GM19193 (cell line): ENCODE data around the gene CCDC88B.

Experiments used
- POLR2A ChIP-seq: IDR thresholded peaks from 4 replicates; pipeline ENCODE4 v1.6.1; 2011; ENCODE audit not compliant: insufficient read depth, insufficient read length; ENCODE audit errors: extremely low read depth

Gene CCDC88B

DNA sequence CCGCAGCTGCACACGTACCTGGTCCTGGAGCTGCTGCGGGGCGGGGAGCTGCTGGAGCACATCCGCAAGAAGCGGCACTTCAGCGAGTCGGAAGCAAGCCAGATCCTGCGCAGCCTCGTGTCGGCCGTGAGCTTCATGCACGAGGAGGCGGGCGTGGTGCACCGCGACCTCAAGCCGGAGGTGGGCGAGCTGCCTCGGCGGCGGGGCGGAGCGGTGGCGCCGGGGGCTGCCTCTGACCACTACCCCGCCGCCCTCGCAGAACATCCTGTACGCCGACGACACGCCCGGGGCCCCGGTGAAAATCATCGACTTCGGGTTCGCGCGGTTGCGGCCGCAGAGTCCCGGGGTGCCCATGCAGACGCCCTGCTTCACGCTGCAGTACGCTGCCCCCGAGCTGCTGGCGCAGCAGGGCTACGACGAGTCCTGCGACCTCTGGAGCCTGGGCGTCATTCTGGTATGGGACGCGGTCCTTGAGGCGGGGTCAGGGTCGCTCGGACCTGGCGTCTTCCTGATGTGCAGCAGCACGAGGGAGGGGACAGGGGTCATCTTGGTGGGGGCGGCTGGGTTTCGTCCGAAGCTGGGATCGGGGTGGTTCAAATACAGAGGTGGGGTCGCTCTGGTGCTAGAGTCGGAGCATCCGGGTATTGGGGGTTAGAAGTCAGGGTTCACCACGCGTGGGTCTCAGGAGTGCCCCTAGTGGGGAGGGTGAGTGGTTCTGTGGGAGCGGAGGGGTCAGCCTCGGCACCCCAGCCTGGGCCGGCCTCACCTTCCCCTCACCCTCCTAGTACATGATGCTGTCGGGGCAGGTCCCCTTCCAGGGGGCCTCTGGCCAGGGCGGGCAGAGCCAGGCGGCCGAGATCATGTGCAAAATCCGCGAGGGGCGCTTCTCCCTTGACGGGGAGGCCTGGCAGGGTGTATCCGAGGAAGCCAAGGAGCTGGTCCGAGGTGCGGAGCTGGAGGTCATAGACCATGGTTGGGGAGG, 29.7 kb downstream of the CCDC88B start:
- no peak for TF ChIP-seq POLR2A

DNA sequence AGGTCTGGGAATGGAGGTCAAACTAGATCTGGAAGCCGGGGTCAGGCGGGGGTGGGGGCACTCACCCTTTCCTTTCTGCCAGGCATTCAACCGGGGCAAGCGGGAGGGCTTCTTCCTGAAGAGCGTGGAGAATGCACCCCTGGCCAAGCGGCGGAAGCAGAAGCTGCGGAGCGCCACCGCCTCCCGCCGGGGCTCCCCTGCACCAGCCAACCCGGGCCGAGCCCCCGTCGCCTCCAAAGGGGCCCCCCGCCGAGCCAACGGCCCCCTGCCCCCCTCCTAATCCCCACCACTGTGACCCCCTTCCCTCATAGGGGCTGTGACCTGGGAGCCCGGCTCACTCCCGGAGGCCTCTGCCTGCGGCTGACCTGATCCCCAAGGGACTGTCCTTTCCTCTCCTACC, 31.2 kb downstream of the CCDC88B start:
- TF ChIP-seq POLR2A = no peak

DNA sequence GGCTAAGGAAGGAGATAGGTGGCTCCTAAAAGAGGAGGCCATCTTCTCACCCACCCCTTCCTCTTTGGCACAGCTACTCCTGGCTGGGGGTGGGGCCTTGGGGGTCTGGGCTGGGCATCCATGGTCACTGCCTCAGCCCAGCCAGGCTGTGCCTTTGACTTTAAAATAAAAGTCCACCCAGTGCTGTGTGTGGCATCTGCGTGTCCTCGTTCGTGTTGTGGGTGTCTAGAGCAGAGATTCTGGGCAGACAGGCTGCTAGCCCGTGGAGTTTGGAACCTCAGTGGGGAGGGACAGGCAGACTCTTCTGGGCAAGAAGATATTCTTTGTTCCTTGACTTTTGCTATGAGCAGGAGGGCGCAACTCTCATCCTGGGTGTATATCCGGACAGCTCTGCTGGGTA, 32.0 kb downstream of the CCDC88B start:
- no peak for TF ChIP-seq POLR2A

DNA sequence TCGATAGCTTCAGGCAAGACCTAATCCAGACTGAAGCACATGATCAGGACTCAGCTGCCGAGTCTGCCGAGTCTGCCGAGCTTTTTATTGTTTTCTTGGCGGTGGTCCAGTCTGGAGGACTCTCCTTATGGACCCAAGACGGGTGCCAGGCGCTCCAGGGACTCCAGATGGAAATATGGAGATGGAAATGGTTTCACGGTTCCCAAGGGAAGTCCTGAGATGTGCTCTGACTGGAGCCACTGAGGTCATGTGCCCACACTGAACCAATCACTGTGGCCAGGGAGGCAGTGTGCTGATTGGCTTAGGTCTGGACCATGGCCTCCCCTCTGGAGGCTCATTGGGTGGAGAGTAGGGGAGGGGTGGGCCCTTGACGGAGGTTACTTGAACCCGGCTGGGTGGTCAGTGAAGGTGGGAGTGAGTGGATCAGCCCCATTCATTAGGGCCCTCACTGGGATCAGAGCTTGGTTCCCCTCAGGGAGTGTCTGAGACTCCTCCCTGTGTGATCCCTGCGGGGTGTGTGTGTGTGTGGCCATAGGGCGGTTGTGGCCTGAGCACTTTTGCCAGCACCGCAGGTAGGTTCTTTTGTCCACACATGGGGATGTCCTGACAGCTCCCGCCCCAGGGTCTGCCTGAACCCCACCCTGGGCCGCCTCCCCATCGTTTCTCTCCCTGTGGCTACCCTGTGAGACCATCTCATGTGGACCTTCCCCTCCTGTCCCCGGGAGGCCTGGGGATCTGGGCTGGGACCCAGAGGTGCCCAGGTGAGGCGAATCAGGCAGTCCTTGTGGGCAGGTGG, 33.0 kb downstream of the CCDC88B start:
- TF ChIP-seq POLR2A = no peak

DNA sequence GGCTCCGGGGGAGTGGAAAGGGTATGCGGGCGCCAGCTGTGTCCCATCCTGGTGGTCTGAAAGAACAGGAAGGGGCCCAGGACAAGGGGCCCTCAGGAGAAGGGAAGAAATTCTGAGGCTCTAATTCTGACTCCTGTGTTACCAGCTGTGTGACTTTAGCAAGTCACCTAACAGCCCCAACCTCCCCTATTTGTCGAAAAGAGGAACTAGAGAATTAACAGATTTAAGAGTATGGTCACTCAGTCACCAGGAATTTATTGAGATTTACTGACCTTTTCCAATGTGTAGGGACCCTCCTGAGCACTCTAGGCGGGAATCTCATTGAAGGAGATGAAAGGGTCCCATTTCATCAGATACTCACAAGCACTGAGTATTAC, 33.6 kb downstream of the CCDC88B start:
- TF ChIP-seq POLR2A = no peak

DNA sequence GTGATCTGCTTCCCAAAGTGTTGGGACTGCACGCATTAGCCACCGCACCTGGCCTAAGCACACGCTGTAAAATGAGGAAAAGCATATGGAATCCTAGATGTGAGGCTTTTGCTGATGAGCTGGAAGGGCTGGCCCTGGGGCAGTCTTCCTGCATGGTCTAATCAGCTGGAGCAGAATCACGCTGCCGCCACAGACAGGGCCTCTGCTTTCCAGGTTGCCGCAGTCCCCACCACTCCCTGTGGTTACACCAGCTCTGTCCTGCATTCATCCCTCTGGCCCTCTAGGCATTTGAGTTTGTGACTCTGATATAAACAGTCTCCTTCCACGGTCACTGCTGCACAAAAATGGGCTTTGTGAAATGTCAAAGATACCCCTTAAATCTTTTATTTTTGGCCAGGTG, 36.1 kb downstream of the CCDC88B start:
- no peak for TF ChIP-seq POLR2A

DNA sequence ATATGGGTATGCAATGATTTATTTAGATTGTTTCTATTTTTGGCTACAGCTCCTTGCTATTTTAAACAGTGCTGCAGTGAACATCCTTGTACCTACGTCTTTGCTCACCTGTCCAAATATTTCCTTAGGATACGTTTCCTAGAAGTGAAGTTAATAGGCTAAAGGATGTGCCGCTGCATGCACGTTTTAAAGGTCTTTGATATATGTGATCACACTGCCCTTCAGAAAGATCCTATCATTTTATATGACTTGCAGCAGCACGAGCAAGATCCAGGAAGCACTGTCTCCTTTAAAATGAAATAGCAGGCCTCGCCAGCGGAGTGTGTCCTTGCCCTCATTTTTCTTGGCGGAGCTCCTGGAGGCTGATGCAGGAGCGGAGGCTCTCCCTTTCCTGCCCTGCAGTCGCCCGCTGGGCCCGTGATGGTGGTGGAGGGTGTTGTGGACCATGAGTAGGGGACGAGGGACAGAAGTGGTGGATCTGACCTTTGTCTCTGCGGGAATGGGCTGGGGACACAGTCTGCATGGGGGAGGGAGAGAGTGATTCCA, 38.4 kb downstream of the CCDC88B start:
- TF ChIP-seq POLR2A = no peak

DNA sequence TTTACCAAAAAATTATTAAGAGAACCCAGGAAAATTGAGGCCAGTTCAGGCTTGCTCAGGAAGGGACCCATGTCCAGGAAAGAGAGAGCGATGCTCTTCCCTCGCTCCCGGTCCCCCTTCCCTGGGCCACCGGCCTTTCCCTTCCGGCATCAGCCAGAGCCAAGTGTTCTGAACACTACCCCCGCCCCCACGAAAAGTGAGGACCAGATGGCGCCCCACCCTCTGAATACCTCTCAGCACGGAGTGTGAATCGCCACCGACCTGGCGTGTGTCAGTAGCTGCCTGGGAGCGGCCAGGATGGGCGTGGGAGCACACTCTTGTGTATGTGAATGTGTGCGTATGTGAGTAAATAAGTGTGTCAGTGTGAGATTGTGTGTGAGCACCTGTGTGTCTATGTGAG, 39.2 kb downstream of the CCDC88B start:
- TF ChIP-seq POLR2A = no peak

DNA sequence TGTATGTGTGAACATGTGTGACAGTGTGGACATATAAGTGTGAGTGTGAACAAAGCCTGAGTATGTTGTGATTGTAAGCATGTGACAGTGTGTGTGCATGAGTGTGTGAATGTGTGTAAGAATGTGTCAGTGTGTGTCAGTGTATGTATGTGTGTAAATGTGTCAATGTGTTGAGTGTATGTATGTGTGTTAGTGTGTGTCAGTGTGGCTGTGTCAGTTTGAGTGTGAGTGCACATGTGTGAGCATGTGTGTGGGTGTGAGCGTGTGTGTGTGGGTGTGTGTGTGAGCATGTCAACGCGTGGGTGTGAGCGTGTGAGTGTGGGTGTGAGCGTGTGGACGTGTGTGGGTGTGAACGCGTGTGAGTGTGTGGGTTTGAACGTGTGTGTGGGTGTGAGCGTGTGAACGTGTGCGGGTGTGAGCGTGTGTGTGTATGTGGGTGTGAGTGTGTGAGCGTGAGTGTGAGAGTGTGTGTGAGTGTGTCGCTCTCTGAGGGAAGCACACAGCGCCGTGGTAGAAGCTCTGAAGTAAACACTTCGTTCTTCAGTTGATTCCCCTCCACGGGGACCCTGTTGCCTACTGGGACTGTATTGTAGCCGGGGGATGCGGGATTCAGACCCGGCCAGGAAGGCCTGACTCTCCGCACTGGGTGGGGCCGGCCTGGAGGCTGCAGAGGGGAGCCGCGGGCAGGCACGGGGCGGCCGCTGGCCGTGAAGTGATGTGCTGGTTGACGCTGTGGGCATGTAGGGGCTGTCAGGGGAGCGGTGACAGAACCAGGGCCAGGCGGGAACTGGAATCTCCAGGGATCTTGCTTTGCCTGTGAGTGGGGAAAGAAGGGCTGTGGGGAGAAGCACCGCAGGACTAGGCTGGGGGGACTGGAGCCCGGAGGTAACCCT, 40.1 kb downstream of the CCDC88B start:
- TF ChIP-seq POLR2A = no peak

DNA sequence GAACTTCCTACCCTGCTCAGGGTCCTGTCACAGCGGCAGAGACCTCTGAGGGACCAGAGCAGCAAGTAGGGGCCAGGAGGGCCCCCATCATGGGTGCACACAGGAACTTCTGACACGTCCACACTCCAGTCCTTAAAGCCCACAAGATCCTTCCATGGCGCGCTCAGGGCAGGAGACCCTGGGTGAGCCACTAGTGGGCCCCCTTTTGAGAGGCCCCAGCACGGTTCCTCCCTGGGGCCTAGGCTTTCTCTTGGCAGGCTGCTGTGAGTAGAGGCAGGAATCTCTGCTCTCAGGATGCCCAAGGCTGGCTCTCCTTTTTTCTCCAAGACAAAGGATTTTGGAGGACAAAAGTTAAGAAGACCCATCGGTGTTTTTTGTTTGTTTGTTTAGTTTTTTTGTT, 41.3 kb downstream of the CCDC88B start:
- TF ChIP-seq POLR2A = no peak

DNA sequence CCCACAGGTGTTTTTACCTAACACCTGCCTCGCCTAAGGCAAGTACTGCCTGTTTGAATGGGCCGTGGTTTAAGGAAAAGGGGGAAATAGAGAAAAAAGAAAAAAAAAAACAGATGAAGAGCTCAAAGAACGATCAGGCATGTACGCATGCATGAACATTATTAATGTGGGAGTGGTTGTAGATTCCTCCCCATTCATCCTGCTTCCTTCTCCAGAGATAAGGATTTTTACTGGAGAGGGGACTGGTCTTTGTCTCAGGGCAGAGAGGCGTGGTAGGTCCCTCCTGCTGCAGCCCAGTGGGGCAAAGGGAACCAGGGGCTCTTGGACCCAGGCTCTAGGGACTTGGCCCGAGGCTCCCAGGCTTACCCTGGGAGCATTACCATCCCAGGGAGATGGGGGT, 42.0 kb downstream of the CCDC88B start:
- no peak for TF ChIP-seq POLR2A

DNA sequence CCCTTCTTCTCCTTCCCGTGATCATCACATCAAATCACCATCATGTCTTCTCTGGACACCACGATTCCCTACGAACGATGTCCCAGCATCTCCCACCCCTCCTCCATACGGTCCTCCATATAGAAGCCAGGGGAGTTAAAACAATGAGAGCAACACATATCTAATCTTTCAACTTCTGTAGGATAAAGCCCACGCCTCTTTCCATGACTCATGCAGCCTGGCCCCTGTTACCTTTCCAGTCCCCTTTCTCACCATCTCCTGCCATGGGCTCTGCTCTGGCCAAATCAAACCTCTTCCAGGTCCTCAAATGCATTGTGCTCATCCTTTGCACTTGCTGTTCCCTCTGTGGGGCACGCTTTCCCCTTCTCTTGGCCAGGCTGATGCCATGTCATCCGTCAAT, 42.6 kb downstream of the CCDC88B start:
- TF ChIP-seq POLR2A = no peak

DNA sequence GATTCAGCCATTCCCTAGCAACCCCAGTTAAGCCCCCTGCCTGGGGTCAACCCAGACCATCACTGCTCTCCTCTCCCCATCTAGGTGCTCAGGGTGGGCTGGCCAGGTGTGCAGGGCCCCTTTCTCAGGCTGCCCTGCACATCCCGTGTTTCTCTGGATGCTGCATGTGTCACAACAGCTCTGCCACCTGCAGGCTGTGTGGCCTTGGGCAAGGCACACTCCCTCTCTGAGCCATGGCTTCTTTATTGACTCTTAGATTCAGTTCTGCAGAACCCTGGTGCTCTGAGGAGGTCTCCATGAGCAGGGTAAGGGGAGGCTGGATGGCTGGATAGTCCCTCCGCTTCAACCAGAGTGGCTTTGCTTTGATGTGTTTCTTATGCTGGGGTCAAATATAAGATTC, 43.6 kb downstream of the CCDC88B start:
- no peak for TF ChIP-seq POLR2A

DNA sequence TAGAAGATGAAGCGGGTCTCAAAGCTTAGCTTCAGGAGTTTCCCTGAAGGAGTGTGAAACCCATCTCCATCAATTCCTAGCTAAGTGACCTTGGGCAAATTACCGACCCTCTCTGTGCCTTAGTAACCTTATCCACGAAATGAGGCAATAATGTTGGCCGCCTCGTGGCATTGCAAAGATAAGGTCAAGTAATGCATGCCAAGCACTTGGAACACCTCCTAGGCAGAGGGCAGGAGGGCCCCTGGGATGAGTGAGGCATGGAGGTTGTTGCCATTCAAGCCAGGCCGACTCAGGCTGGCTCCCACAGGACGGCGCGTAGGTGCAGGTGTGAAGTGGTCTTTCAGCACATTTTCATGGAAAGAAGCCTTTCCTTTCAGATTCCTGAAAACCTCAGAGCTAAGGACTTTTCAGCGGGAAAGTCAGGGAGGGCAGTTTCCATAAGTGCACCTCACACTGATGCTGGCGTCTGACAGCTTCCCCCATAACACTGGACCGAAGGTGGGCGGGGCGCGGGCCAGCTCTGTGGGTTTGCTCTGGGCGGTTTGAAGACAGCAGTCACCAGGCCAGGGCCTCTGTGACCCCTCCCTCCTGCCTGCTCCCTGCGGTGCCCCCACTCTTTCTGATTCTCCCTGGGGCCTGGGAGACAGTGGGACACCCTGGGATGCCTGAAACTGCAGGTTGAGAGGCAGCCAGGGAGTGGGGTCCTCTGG, 44.2 kb downstream of the CCDC88B start:
- TF ChIP-seq POLR2A = no peak
